ENCODE data around the gene SDK1.

The SDK1 gene

DNA sequence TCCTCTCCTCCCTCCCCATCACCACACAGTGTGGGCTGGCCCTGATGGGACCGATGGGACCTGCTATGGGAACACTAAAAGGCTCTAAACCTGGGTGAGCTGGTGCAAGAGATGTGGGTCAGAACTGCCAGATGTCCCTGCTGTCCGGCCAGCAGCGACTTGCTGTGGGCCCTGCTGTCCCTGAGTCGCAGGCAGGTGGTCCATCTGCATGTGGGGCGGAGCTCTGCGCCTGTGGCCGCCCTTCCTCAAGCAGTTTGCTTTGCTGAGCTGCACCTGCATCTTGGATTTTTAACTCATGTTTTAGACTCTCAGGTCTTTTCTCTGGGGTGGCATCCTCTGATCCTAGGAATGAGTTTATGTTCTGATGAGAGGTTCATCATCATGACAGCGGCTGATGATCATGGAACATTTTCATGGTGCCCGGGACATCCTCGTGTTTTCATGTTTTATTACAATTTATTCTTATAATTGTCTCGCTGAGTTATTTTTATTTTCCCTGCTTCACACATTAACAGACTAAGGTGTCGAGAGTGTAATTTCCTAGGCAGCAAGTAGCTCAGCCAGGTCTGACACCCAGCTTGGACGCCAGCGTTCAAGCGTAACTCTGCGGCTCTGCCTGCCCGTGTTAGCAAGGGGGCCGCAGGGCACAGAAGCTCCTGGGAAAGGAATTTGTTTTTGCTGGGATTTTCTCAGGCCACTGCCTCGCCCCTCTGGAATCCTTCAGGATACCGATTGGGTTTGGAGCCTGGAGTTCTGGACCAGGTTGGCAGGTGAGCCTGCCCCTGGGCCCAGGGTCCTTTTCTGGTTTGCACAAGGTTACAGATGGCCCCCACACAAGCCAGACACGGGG is 765.8 kb downstream of the SDK1 start:
- no peak for DNase-seq

- DNase-seq: no peak
Measured at GRCh38 chr7:4067476-4067760, 766.4 kb downstream of the SDK1 start.

- DNase-seq: no peak
Measured at GRCh38 chr7:4067874-4068273, 766.8 kb downstream of the SDK1 start.

GRCh38 chr7:4068286-4068685 is 767.2 kb downstream of the SDK1 start:
- DNase-seq: no peak

DNA sequence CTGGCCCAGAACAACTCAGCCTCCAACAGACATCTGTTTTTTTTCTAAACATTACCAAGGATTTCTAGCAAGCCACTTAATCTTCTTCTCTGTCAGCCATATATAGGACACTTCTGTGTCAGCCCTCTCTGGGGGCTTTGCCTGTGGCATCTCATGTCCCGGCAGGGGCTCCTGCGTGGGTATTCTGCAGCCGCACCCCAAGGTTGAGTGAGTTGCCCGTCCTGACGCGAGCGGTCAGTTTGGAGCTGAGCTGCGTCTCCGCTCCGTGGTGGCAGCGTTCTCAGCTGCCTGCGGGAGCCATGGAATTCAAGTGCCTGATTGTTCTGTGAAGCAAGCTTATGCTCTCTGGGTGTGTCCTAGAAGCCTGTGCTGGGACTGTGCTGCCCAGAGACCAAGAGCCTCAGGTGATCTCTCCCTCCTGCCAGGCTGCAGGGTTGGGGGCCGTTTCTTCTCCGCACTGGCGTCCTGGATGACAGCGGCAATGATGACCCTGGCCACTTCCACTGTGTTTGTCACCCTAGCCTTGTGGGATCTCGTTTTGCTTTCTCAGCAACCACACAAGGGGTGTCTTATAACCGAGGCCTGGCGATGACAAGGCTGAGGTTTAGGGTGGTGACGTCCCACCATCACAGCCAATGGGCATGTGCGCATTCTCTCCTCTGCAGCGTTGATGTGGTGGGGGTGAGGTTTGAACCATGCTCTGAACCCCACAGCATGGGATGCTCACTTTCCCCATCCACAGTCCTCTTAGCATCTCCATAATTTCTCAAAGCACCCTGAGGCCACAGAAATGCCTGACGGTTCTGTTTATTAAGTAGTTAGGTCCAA is 768.4 kb downstream of the SDK1 start:
- no peak for DNase-seq

DNA sequence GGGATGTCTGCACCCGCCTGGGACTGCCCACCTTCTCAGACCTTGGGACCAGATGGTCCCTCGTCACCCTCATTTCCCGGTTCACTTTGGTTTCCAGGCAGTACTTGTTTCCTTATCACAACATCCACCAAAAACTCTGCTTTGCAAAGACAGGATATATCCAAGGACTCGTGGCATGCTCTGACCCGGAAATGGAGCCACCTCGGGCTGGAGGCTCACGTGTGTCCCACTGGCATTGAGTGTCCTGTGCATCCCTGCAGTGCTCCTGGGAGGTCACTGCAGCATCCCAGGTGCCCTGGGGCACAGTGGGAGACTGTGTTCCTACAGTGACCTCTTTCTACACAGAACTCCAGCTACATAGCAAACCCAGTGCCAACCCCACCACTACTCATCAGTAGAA is 769.2 kb downstream of the SDK1 start:
- no peak for DNase-seq

GRCh38 chr7:4071370-4072058 is 770.5 kb downstream of the SDK1 start:
- no peak for DNase-seq

DNA sequence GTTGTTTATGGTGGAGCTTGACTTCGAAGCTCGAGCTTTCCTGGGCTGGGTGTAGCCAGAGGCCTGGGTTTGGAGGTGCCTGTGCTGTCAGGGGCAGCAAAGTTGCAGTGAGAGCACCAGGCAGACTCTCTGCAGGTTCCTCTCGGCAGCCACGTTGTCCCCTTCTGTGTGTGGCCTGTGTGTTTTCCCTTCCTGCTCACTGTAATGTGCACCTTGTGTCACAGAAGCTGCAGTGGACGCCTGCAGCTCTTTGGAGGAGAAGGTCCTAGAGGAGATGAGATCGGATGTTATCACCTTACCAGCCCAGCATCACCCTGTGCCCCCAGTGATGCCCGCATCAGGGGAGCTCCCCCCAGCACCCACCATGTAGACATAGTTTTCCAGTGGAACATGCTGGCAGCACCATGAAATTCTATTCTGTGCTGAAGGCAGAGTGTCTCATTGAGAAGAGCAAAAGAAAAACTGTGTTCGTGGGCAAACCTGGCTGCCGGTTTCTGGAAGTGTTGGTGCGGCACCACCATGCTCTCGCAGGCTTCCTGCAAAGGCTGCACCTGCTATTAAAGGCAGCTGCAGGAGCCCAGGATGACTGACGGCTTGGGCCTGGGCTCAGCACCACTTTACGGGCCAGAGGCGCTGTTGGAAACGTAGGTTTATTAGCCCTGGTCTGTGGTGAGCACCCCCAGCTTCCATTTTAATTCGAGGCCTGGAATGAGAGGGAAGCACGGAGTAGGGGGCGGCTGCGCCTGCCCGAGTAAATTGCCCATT is 771.3 kb downstream of the SDK1 start:
- no peak for DNase-seq

DNA sequence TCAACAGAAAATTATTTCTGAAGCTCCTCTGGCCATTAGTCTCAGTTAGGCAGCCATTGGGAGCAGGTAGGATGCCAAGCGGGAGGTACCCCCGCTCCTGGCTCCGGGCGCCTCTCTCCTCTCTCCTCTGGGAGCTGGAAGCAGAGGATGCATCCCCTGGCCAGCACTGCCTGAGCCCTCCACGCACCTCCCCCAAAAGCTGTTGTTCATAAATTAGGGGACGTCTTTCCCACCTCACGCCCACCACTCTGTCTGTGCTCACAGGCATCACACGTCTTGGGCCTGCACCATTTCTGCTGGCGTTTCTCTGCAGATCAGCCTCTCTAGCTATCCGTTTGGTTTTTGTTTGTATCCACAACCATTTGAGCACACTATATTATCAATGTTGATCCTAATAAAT is 772.0 kb downstream of the SDK1 start:
- DNase-seq: no peak

- no peak for DNase-seq
Measured at GRCh38 chr7:4073750-4074149, 772.7 kb downstream of the SDK1 start.

GRCh38 chr7:4074407-4074806 is 773.4 kb downstream of the SDK1 start:
- no peak for DNase-seq

GRCh38 chr7:4074994-4075393 is 773.9 kb downstream of the SDK1 start:
- DNase-seq: no peak

- DNase-seq: no peak
Measured at GRCh38 chr7:4076701-4077294, 775.7 kb downstream of the SDK1 start.

DNA sequence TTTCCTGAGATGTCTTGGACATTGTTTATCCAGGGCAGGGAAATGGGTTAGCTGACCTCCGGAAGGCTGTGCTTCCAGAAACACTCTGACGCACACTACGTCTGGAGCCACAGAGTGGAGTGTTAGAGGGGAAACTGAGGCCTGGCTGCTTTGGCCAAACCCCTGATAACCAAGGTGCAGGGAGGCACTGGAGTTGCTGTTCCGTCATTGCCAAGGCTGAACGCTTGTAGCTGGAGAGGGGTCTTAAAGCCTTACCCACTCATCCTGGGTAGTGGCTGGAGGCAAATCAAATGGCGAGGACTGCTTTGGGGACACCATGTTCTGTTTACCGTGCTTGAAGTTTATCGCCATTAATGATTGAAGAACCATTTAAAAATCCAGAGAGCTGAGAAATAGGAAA is 776.9 kb downstream of the SDK1 start:
- no peak for DNase-seq

- no peak for DNase-seq
Measured at GRCh38 chr7:4078580-4078979, 777.5 kb downstream of the SDK1 start.

GRCh38 chr7:4079366-4079765 is 778.3 kb downstream of the SDK1 start:
- DNase-seq: no peak

DNA sequence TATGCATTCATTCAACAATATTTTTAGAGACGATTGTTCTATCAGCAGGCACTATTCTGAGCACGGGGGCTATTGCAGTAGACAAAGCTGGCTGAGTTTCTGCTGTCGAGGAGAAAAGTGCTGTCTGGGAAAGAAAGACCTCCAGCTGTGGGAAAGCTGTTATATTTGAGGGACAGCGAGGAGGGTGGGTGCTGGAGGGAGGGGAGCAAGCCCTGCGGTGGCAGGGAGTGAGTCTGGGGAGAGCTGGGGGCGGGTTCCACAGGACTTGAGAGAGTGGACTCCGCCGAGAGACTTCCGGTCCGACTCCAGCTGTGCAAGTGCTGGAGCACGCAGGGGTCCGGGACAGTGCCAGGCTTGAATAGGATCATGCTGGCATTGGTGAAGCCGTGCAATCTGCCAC is 778.9 kb downstream of the SDK1 start:
- DNase-seq: no peak

GRCh38 chr7:4080954-4081353 is 779.9 kb downstream of the SDK1 start:
- DNase-seq: no peak

GRCh38 chr7:4083513-4083912 is 782.5 kb downstream of the SDK1 start:
- DNase-seq: no peak

DNA sequence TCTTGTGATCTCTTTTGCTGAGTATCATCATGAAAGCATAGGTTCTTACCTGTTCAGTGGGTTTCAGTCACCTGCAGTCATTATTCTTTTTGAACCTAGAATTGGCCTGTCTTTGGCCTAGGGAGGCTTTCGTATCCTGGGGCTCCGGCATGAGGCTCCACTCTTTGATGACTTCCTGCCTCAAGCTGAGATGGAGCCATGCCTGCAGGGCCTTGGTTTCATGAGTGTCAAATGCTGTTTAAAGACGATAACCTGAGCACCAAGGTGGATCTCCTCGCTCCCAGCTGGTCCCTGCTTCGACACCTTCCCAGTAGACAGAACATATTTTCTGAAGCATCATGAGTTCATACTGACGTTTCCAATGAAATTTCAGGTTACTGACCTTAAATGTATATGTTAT is 783.2 kb downstream of the SDK1 start:
- no peak for DNase-seq

DNA sequence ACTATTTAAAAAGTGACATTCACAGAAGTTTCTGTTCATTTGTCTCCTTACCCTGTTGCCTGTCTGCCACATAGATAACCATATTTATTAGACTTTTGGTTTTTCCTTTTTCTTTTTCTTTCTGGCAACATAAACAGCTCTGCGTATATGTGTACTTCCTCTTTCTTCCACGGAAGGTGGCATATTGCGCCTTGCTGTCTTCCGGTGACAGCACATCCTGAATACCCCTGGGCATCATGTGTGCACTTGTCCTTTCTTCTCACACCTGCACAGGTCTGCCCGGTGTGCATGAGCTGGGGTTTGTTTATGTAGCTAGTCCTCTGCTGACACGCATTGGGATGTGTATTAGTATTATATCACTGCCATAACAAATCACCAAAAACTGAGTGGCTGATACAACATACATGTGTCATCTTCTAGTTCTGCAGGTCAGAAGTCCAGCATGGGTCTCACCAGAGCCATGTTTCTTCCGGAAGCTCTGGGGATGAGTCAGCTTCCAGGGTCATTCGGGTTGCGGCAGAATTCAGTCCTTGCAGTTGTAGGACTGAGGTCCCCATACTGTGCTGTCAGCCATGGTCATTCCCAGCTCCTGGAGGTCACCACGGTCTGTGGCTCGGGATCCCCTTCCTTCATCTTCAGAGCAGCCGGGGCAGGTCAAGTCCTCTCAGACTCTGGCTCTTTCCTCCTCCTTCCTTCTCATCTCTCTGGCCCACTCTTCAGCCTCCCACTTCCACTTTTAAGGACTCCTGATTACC is 785.1 kb downstream of the SDK1 start:
- no peak for DNase-seq

DNA sequence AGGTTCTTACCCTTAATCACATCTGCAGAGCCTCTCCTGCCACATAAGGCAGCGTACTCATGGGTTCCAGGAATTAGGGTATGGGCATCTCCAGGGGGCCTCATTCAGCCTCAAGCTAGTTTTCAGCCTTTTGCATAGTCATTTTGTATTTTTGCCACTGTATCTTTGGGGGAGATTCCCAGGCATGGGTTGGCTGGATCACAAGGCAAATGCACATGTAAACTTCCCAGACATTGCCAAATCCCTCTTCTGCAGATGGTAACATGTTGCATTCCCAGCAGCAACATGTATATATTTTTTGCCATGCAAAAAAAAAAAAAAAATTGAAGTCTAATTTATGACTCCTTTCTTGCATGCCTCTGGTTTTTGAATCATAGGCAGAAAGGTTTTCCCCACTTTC is 785.7 kb downstream of the SDK1 start:
- DNase-seq: no peak

Data from activated CD4-positive, alpha-beta T cell treated with anti-CD3 and anti-CD28 coated beads, Interleukin-2, amount 50 U/mL, for 1 hour (primary cell).